ENCODE results near the gene DGCR8. TPM values are rescaled to one million over a fixed set of nuclear protein-coding genes. Genes with fewer than 3 reads are reported as not detected.

Gene DGCR8
- total RNA-seq, 6 experiments from 2014 or later: 19.8 to 24.5 (median 22.0) TPM

DNA sequence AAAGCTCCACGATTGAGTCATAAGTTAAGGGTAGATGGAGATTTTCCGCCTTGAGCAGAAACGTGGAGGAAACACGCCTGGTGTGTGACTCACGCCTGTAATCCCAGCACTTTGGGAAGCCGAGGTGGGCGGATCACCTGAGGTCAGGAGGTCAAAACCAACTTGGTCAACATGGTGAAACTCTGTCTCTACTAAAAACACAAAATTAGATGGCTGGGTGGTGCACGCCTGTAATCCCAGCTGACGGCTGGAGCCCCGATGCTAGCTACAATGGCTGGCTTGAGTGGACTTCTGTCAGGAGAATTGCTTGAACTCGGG is 17.3 kb upstream of the DGCR8 start:
- no peaks in the 10 kb centered on the region for H3K9me3 Mint-ChIP-seq
- peak overlapping the region; percentile 81 for H3K27ac Mint-ChIP-seq
- H3K36me3 Mint-ChIP-seq (ENCODE audit: low read depth): peaks cover 9% of the 10 kb centered on the region
- no peak for TF ChIP-seq CTCF (IDR thresholded peaks at IDR 0.05)
- H3K4me3 Mint-ChIP-seq: no peak overlapping the region
- H3K27me3 Mint-ChIP-seq (ENCODE audit: insufficient read depth): peaks cover 6% of the 10 kb centered on the region
- H3K4me1 Mint-ChIP-seq (ENCODE audit: low read depth): peaks cover 15% of the 10 kb centered on the region
- peak; percentile 80 for DNase-seq

DNA sequence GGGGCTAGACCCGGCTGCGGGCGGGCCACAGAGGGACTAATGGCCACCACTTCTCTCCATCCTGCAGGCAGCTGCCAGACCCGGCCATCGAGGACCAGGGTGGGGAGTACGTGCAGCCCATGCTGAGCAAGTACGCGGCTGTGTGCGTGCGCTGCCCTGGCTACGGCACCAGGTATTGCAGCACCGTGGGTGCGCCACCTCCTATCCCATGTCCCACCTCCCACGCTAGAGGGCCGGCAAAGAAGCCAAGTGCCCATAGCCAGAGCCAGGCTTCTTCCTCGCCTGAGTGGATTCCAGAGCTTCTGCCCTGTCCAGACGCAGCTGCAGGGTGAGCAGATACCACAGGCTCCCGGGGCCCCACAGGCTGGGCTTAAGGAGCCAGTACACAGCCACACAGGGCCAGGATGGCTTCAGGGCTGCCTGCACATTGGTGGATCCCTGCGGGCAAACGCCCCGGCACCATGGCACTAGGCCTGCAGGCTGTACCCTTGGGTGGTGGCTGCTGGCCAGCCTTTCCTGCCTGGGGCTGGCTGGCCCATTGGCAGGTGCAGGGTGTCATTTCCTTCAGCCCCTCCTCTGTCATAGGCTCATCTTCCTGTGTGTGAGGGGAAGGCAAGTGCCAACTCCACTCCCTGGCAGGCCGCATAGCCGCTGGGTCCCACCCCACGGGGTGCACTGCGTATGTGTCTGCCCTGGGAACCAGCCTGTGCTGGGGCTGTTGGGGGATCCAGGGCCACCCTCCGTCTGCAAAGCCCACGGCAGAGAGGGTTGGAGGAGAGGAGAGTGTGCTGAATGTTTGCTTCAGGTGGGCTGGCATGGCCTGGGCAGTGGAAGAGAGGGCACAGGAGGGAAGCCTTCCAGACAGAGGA is 16.5 kb upstream of the DGCR8 start:
- Mint-ChIP-seq H3K4me3 (no peak overlapping the region), H3K27me3 (ENCODE audit: insufficient read depth) (peaks cover 6% of the 10 kb centered on the region), H3K36me3 (ENCODE audit: low read depth) (peaks cover 9% of the 10 kb centered on the region), H3K4me1 (ENCODE audit: low read depth) (peaks cover 15% of the 10 kb centered on the region), H3K27ac (peak overlapping the region; percentile 81; the same call in 1 of the 2 replicates), H3K9me3 (no peaks in the 10 kb centered on the region)
- peak; percentile 31; the same call in 1 of the 2 replicates for TF ChIP-seq CTCF (IDR thresholded peaks at IDR 0.05)
- no peak for DNase-seq

GRCh38 chr22:20064140-20064480 is 15.9 kb upstream of the DGCR8 start:
- no peak overlapping the region for H3K27ac Mint-ChIP-seq
- H3K4me3 Mint-ChIP-seq: no peak overlapping the region
- peaks cover 6% of the 10 kb centered on the region for H3K27me3 Mint-ChIP-seq (ENCODE audit: insufficient read depth)
- peaks cover 15% of the 10 kb centered on the region for H3K4me1 Mint-ChIP-seq (ENCODE audit: low read depth)
- DNase-seq: no peak
- H3K9me3 Mint-ChIP-seq: no peaks in the 10 kb centered on the region
- H3K36me3 Mint-ChIP-seq (ENCODE audit: low read depth): peaks cover 9% of the 10 kb centered on the region
- TF ChIP-seq CTCF (IDR thresholded peaks at IDR 0.05): no peak

DNA sequence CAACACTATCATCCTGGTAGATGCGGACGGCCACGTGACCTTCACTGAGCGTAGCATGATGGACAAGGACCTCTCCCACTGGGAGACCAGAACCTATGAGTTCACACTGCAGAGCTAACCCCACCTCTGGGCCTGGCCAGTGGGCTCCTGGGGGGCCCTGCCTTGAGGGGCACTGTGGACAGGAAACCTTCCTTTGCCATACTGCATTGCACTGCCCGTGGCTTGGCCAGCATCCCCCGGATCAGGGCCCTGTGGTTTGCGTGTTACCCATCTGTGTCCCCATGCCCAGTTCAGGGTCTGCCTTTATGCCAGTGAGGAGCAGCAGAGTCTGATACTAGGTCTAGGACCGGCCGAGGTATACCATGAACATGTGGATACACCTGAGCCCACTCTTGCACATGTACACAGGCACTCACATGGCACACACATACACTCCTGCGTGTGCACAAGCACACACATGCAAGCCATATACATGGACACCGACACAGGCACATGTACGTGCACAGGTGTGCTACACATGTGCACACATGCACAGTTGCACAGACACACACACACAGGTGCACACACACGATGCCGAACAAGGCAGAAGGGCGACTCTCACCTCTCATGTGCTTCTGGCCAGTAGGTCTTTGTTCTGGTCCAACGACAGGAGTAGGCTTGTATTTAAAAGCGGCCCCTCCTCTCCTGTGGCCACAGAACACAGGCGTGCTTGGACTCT is 15.3 kb upstream of the DGCR8 start:
- Mint-ChIP-seq H3K9me3 (no peaks in the 10 kb centered on the region), H3K36me3 (ENCODE audit: low read depth) (peaks cover 9% of the 10 kb centered on the region), H3K4me1 (ENCODE audit: low read depth) (peaks cover 15% of the 10 kb centered on the region)

More for the DNA sequence above, 15.3 kb upstream of the DGCR8 start:
- TF ChIP-seq CTCF (IDR thresholded peaks at IDR 0.05): no peak
- no peak for DNase-seq
- peaks cover 7% of the 10 kb centered on the region for H3K27me3 Mint-ChIP-seq (ENCODE audit: insufficient read depth)
- H3K4me3 Mint-ChIP-seq: no peak overlapping the region
- no peak overlapping the region for H3K27ac Mint-ChIP-seq

All from HFFc6 (cell line).